ENCODE data around the gene ATE1.

- no peak for TF ChIP-seq CEBPB (IDR thresholded peaks at IDR 0.05; ENCODE audit: low read depth, low read length)
- TF ChIP-seq POLR2A (IDR thresholded peaks at IDR 0.05; ENCODE audit: low read depth, low read length), result no peak
- TF ChIP-seq MXI1 (IDR thresholded peaks at IDR 0.05; ENCODE audit: borderline replicate concordance, low read depth, low read length), result no peak
- TF ChIP-seq CTCF (conservative IDR thresholded peaks at IDR 0.05; ENCODE audit: low read depth, low read length), result no peak
These were observed 16.5 kb downstream of the ATE1 start for GRCh38 chr10:121911421-121911697.
